Germinal center (tissue), 1 donor: Measurements from ENCODE around the gene MSX1.

Experiments used
- DNase-seq: peaks from one replicate; pipeline ENCODE4 v3.0.0; 2012; ENCODE audit warnings: mixed read lengths, low spot score

Gene MSX1

GRCh38 chr4:4869731-4870571, 10.5 kb downstream of the MSX1 start:
- no peak for DNase-seq

- DNase-seq: no peak
Measured at GRCh38 chr4:4870576-4871241, 11.2 kb downstream of the MSX1 start.

DNA sequence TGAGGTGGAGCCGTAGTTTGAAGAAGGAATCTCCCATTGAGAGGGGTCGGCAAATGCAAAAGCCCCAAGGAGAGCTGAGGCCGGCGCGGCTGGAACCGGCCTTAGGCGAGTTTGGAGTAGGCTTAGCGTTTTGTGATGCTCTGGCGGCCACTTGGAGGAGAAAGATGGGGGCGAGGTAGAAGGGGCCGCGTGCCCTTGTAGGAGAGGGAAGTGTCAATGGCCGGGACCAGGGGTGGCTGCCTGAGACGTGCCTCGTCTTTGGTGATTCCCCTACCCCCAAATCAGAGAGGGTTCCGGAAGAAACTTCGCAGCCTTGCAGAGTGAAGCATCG, 11.7 kb downstream of the MSX1 start:
- no peak for DNase-seq

- DNase-seq: no peak
Measured at GRCh38 chr4:4871573-4872313, 12.3 kb downstream of the MSX1 start.

- DNase-seq: no peak
Measured at GRCh38 chr4:4872314-4872903, 12.9 kb downstream of the MSX1 start.

- DNase-seq: no peak
Measured at GRCh38 chr4:4873203-4873602, 13.7 kb downstream of the MSX1 start.

DNA sequence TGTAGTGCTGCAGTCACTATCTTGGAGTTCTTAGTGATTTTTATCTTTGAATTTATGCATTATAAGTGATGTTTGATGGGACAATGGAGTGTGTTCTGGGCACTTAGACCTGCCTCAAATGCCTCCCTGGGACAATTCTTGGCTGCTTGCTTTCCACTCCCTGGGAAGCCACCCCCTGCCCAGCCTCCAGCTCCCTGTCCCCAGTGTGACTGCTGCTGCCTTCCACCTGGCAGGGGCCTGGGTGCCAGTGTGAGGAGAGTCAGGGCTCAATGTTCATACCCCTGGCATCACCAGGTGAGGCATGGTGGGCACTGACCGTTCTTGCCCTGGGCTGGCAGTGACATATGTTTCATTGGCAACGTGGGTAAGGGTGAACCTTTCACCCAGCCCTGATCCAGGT, 14.8 kb downstream of the MSX1 start:
- DNase-seq: no peak

- no peak for DNase-seq
Measured at GRCh38 chr4:4875147-4875546, 15.7 kb downstream of the MSX1 start.

DNA sequence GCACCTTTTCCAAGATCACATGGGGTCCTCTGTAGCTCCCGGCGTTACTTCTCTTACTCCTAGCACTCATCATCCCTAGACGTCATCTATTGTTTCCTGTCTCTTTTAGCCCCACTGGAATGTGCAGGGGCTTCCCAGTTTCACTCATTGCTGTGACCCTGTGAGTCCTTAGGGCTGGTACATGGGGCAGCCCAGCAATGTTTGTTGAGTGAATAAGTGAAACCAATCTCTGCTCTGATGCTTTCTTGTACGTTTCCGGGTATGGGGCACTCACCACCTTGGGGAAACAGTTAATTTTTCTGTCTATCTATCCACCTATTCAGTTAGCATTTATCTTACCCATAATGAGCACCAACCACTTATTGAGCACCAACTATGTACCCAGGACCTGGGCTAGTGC, 16.1 kb downstream of the MSX1 start:
- DNase-seq: no peak

GRCh38 chr4:4876945-4877661, 17.6 kb downstream of the MSX1 start:
- DNase-seq: no peak

DNA sequence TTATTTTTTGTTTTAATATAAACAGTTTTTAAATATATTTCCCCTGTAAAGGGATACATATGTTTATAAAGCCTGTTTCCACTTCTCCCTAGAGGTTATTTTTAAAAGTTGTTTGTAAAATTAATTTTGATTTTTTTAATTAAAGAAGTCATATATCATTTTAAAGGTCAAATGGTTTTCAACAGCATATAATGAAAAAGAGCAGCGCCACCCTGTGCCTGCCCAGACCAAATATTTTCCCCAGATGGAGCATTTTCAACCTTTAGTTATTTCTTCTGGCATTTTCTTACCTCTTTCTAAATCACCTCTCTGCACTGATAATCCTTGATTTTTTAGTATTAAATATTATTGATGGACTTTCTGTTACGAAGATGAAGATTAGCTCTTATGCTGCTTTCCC, 21.0 kb downstream of the MSX1 start:
- DNase-seq: no peak

DNA sequence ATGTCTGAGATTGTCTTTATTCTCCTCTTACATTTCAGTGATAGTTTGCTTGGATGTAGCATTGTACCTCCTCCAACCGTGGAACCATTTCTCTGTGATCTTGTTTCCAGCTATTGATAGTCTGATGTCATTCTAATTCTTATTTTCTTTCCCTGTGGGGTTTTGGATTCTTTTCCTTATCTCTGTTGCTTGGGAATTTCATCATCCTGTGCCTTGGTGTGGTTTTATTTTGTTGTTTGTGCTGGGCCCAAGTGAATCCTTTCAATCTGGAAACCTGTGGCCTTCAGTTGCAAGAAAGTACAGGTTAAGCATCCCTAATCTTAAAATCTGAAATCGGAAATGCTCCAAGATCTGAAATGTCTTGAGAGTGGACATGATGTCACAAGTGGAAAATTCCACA, 22.0 kb downstream of the MSX1 start:
- DNase-seq: no peak

- no peak for DNase-seq
Measured at GRCh38 chr4:4884611-4885010, 25.1 kb downstream of the MSX1 start.

DNA sequence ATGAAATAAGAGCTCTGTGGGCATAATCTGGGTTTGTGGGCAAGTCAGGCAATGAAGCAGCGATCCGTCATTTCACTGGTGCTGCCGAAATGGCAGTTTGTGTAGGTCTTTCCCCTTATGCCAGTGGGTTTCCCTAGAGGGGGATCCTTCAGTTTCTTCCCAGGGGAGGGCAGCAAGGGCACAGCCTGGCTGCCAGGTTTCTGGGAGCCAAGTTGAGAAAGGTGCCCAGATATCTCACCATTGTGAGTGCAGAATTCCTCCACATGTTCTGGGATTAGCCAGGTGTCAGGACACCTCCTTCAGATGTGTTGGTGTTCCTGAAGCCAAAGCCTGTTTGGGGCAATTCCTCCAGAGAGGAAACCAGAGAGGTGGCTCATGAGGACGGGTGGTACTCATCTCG, 28.0 kb downstream of the MSX1 start:
- no peak for DNase-seq

GRCh38 chr4:4888695-4889094, 29.2 kb downstream of the MSX1 start:
- DNase-seq: no peak

- DNase-seq: no peak
Measured at GRCh38 chr4:4889781-4890180, 30.3 kb downstream of the MSX1 start.

GRCh38 chr4:4890574-4891255, 31.2 kb downstream of the MSX1 start:
- DNase-seq: no peak

DNA sequence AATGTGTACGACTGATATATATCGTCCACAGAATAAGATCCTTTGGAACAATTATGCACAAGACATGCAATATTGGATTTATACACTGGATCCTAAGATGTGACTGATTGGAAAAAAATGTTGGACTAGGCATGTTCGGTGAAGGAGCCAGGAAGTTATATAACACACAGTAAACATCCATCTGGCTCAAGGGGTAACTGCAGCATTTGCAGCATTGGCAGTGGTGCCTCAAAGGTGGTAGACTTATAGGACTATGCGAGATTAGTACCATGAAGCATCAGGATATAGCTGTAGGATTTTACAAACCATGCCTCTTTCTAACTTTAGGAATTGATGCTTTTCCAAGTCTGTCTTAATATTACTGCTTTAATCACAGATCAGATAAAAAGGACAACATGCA, 34.3 kb downstream of the MSX1 start:
- no peak for DNase-seq

DNA sequence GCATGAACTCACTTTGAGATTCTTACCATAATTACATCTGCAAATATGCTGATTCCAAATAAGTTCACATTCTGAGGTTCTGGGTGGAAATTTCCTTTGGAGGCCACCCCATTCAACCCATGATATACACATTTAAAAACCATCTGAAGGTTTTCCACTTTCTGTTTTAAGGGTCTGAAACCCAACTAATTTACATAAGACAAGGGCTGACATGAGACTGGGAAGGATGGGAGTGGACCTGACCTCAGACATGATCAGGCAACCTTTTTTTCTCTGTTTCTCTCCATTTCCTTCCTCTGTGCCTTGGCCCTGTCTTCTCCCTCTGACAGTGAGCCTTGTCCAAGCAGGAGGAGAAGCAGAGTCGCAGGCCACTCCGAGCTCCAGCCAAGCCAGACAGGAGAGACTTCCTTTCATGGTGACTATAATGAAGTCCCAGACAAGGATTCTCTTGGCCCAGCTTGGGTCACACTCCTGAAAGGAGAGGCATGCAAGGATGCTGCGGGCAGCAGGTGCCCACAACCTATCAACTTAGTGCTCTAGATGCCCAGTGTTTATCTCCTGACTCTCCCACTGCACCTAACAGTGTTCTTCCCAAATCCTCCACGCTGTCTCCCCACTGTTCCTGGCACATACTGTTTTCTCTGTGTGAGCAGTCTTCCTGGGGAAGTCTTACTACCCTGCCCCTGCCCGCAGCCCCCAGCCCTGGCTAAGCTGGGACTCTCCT, 39.9 kb downstream of the MSX1 start:
- DNase-seq: no peak

DNA sequence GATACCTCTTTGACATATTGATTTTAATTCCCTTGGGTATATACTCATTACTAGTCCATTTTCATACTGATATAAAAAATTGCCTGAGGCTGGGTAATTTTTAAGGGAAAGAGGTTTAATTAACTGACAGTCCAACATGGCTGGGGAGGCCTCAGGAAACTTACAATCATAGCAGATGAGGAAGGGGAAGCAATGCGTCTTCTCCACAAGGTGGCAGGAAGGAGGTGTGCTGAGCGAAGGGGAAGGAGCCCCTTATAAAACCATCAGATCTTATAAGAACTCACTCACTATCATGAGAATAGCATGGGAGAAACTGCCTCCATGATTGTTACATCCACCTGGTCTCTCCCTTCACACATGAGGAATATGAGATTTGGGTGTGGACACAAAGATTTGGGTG, 42.4 kb downstream of the MSX1 start:
- no peak for DNase-seq

- no peak for DNase-seq
Measured at GRCh38 chr4:4912155-4912554, 52.7 kb downstream of the MSX1 start.
